HG03060 (cell line): ENCODE results near the gene FAM50A.
"Not testable (repeated sequence)": the region's sequence is repeated elsewhere in the genome, so short reads cannot be mapped to it uniquely, and the experiment has no call there.

ENCODE experiments used
- ATAC-seq: cut with Tn5 transposase; IDR thresholded peaks from one replicate; pipeline ENCODE4 v1.9.1; 2021; ENCODE audit warnings: low read depth, moderate number of reproducible peaks; ENCODE audit not compliant: unreplicated experiment

The FAM50A gene

GRCh38 chrX:154443992-154444754 is at the start of gene FAM50A:
Gene FAM50A (plus strand): TSS chrX:154444141. CDS start chrX:154444236, 95 bp downstream.
- no peak for ATAC-seq

GRCh38 chrX:154396363-154396762 is 47.6 kb upstream of the FAM50A start:
- ATAC-seq: not testable (repeated sequence)

GRCh38 chrX:154396973-154397887 is 46.7 kb upstream of the FAM50A start:
- ATAC-seq: peak; percentile 17

GRCh38 chrX:154397888-154398667 is 45.9 kb upstream of the FAM50A start, which contains the start of gene RPL10:
Gene RPL10 (plus strand): TSS chrX:154398377. CDS start chrX:154398520, 143 bp downstream.
- ATAC-seq: peak; percentile 80

- no peak for ATAC-seq
These were observed 45.0 kb upstream of the FAM50A start for GRCh38 chrX:154398668-154399526.

- ATAC-seq: no peak
These were observed 44.2 kb upstream of the FAM50A start for GRCh38 chrX:154399527-154400368.

GRCh38 chrX:154400369-154400817 is 43.5 kb upstream of the FAM50A start:
- ATAC-seq: not testable (repeated sequence)

- no peak for ATAC-seq
These were observed 42.7 kb upstream of the FAM50A start for GRCh38 chrX:154401045-154401799.

- ATAC-seq: no peak
These were observed 41.9 kb upstream of the FAM50A start for GRCh38 chrX:154401918-154402621.

- no peak for ATAC-seq
These were observed 41.3 kb upstream of the FAM50A start for GRCh38 chrX:154402622-154403127.

- no peak for ATAC-seq
These were observed 40.7 kb upstream of the FAM50A start for GRCh38 chrX:154403192-154403591.

- ATAC-seq: no peak
These were observed 40.1 kb upstream of the FAM50A start for GRCh38 chrX:154403858-154404257.

GRCh38 chrX:154404625-154405192 is 39.2 kb upstream of the FAM50A start:
- ATAC-seq: no peak

- no peak for ATAC-seq
These were observed 35.2 kb upstream of the FAM50A start for GRCh38 chrX:154408659-154409221.

- no peak for ATAC-seq
These were observed 34.6 kb upstream of the FAM50A start, which contains the start of gene DNASE1L1 for GRCh38 chrX:154409222-154409871. Gene DNASE1L1 (minus strand): TSS chrX:154409254. CDS start chrX:154405568, 3,686 bp downstream.

GRCh38 chrX:154411981-154412340 is 32.0 kb upstream of the FAM50A start:
- no peak for ATAC-seq
